Suprapubic skin (tissue), 4 donors: Measurements from ENCODE around the gene RMDN2. TPM values are rescaled to one million over a fixed set of nuclear protein-coding genes. Genes with fewer than 3 reads are reported as not detected.

Experiments
- DNase-seq, 2 donors: peaks; one replicate each; pipeline ENCODE4 v3.0.0-alpha.2; 2019; ENCODE audit warnings: low spot score in 2 of 2
- H3K27ac ChIP-seq: fragments of 200-600 bp; sonication (generic); one replicate; pipeline ENCODE4 v1.5.1; 2019
- H3K27me3 ChIP-seq: fragments of 200-600 bp; sonication (generic); one replicate; pipeline ENCODE4 v1.5.1; 2019
- H3K36me3 ChIP-seq: fragments of 200-600 bp; sonication (generic); one replicate; pipeline ENCODE4 v1.5.1; 2019
- H3K4me1 ChIP-seq: fragments of 200-600 bp; sonication (generic); one replicate; pipeline ENCODE4 v1.5.1; 2019
- H3K4me3 ChIP-seq: fragments of 200-600 bp; sonication (generic); one replicate; pipeline ENCODE4 v1.5.1; 2019; ENCODE audit warnings: mild to moderate bottlenecking
- H3K9me3 ChIP-seq: fragments of 200-600 bp; sonication (generic); one replicate; pipeline ENCODE4 v1.5.1; 2019
- EP300 ChIP-seq: sonication (generic); formaldehyde crosslinking; IDR thresholded peaks from one replicate; pipeline ENCODE4 v1.6.1; 2017; ENCODE audit warnings: antibody characterized with exemption
- POLR2A ChIP-seq, 2 donors: fragments of 450-650 bp; IDR thresholded peaks; one replicate each; pipeline ENCODE4 v1.6.1; 2017; ENCODE audit warnings: antibody characterized with exemption in 2 of 2, mild to moderate bottlenecking in 2 of 2, moderate library complexity in 2 of 2
- POLR2AphosphoS5 ChIP-seq, 3 donors: sonication (generic); formaldehyde crosslinking; IDR thresholded peaks; one replicate each; pipeline ENCODE4 v1.6.1; 2017; ENCODE audit warnings: antibody characterized with exemption in 3 of 3
- whole genome bisulfite sequencing: methylation state at CpG from one replicate; pipeline ENCODE4 v1.1.5; 2018; 5-methylcytosine and 5-hydroxymethylcytosine counted together
- total RNA-seq, 4 donors: library from RNA; depleted of rRNA; stranded (reverse); fragments of >200 nt; gene quantifications; one replicate each; pipeline ENCODE4 v1.1.0, GENCODE V29; 2016
- TF ChIP-seq, protein P1 (sequence below), 2 donors: fragments of 200-600 bp in 1 of 2; fragments of 450-650 bp in 1 of 2; sonication (generic) in 1 of 2; IDR thresholded peaks; one replicate each; pipeline ENCODE4 v1.5.1; 2016 to 2019; ENCODE audit warnings: antibody characterized with exemption in 2 of 2, mild to moderate bottlenecking in 1 of 2, moderate library complexity in 1 of 2

Gene RMDN2
- total RNA-seq, 4 donors from 2014 or later: 4.1 to 6.3 (median 5.0) TPM

GRCh38 chr2:37885329-37885993 lies 39.6 kb upstream of the RMDN2 start:
- Histone ChIP-seq H3K27ac (no peak overlapping the region), H3K4me1 (no peaks in the 10 kb centered on the region), H3K36me3 (no peaks in the 10 kb centered on the region), H3K9me3 (no peaks in the 10 kb centered on the region), H3K27me3 (peaks cover 4% of the 10 kb centered on the region), H3K4me3 (no peak overlapping the region)
- no peak for TF ChIP-seq POLR2A (IDR thresholded peaks at IDR 0.05)
- no peak for TF ChIP-seq EP300
- TF ChIP-seq, protein P1, sequence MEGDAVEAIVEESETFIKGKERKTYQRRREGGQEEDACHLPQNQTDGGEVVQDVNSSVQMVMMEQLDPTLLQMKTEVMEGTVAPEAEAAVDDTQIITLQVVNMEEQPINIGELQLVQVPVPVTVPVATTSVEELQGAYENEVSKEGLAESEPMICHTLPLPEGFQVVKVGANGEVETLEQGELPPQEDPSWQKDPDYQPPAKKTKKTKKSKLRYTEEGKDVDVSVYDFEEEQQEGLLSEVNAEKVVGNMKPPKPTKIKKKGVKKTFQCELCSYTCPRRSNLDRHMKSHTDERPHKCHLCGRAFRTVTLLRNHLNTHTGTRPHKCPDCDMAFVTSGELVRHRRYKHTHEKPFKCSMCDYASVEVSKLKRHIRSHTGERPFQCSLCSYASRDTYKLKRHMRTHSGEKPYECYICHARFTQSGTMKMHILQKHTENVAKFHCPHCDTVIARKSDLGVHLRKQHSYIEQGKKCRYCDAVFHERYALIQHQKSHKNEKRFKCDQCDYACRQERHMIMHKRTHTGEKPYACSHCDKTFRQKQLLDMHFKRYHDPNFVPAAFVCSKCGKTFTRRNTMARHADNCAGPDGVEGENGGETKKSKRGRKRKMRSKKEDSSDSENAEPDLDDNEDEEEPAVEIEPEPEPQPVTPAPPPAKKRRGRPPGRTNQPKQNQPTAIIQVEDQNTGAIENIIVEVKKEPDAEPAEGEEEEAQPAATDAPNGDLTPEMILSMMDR (IDR thresholded peaks at IDR 0.05): no peak
- TF ChIP-seq POLR2AphosphoS5 (IDR thresholded peaks at IDR 0.05): no peak
- 73% methylated on average over 3 of the region's 3 CpGs for WGBS
- no peak for DNase-seq

GRCh38 chr2:37886745-37887144 lies 38.3 kb upstream of the RMDN2 start:
- no peak for DNase-seq
- TF ChIP-seq, protein P1 (IDR thresholded peaks at IDR 0.05): no peak
- TF ChIP-seq POLR2AphosphoS5 (IDR thresholded peaks at IDR 0.05) (no peak), EP300 (no peak), POLR2A (IDR thresholded peaks at IDR 0.05) (no peak)
- Histone ChIP-seq H3K9me3 (no peaks in the 10 kb centered on the region), H3K27ac (no peak overlapping the region), H3K4me1 (peaks cover 3% of the 10 kb centered on the region), H3K4me3 (no peak overlapping the region), H3K36me3 (no peaks in the 10 kb centered on the region), H3K27me3 (peaks cover 4% of the 10 kb centered on the region)
- 71% methylated on average over 5 of the region's 5 CpGs for WGBS

GRCh38 chr2:37887286-37887685 lies 37.8 kb upstream of the RMDN2 start:
- 87% methylated on average over 4 of the region's 4 CpGs for WGBS
- Histone ChIP-seq H3K4me1 (peaks cover 3% of the 10 kb centered on the region), H3K4me3 (no peak overlapping the region), H3K36me3 (no peaks in the 10 kb centered on the region), H3K9me3 (no peaks in the 10 kb centered on the region), H3K27me3 (peaks cover 4% of the 10 kb centered on the region), H3K27ac (no peak overlapping the region)
- DNase-seq: no peak
- TF ChIP-seq POLR2A (IDR thresholded peaks at IDR 0.05): no peak
- TF ChIP-seq, protein P1 (IDR thresholded peaks at IDR 0.05): no peak
- TF ChIP-seq EP300: no peak
- TF ChIP-seq POLR2AphosphoS5 (IDR thresholded peaks at IDR 0.05): no peak

DNA sequence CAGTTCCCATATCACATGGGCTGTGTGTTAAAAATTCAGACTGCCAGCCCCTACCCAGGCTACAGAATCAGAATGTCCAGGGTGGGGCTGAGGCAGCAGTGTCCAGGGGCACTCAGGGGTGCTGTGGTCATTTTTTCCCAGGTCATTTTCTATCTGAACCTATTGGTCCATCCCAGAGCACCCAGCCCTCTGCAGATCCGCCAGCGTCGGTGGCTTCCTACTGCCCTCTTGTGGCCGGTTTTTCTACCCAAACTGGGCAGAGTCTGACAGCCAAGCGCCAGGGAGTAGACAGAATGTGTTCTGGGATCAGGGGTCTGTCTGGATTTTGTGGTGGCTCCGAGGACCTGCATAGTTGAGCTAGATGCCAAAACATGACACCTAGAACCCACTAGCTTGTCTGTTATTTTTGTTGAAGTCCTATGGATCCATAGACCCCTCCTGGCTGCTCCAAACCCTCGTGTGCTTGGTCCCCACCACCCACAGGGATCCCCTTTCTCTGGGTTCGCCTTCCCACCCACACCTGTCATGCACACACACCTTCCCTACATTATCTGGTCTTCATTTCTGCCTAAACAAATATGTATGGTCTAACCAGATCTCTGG lies 34.1 kb upstream of the RMDN2 start:
- H3K27ac ChIP-seq: no peak overlapping the region
- no peak overlapping the region for H3K4me3 ChIP-seq
- TF ChIP-seq, protein P1 (IDR thresholded peaks at IDR 0.05): peak; percentile 32 to 72
- TF ChIP-seq POLR2A (IDR thresholded peaks at IDR 0.05): no peak
- TF ChIP-seq EP300: no peak
- no peak for TF ChIP-seq POLR2AphosphoS5 (IDR thresholded peaks at IDR 0.05)
- WGBS: 27% methylated on average over 8 of the region's 8 CpGs
- peaks cover 5% of the 10 kb centered on the region for H3K4me1 ChIP-seq
- DNase-seq: peak; percentile 74 to 80
- no peaks in the 10 kb centered on the region for H3K9me3 ChIP-seq
- no peaks in the 10 kb centered on the region for H3K36me3 ChIP-seq
- no peaks in the 10 kb centered on the region for H3K27me3 ChIP-seq

DNA sequence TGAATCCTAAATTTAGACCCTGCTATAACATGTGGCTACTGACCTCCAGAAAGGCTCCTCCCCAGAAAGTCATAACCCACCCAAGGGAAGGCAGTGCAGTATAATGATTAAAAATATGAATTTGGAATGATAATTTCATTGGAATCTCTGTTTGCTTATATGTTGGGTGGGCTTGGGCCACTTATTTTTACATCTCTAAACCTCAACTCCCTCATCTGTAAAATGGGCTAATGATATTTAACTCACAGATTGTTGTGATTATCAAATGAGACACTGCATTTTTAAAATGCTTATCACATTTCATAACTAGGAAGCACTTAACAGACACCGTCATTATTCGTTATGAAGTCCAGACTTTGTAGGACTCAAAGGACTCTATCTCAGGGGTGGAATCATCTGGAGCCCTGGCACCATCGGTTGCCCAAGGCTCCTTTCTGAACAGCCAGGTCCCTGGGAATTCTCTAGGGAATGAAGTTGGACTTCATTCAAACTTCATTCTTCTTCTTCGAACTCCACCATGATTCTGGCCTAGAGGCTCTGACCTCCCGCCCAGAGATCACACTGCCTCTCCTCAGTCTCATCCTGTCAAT lies 33.1 kb upstream of the RMDN2 start:
- no peak for TF ChIP-seq EP300
- no peak for TF ChIP-seq POLR2A (IDR thresholded peaks at IDR 0.05)
- TF ChIP-seq POLR2AphosphoS5 (IDR thresholded peaks at IDR 0.05): no peak
- TF ChIP-seq, protein P1 (IDR thresholded peaks at IDR 0.05): no peak
- DNase-seq: no peak
- 45% methylated on average over 5 of the region's 5 CpGs for WGBS
- Histone ChIP-seq H3K27ac (no peak overlapping the region), H3K36me3 (no peaks in the 10 kb centered on the region), H3K27me3 (no peaks in the 10 kb centered on the region), H3K4me3 (no peak overlapping the region), H3K9me3 (no peaks in the 10 kb centered on the region), H3K4me1 (peaks cover 5% of the 10 kb centered on the region)
